ENCODE results near the gene EIF2AK3.
"Not testable (repeated sequence)": the region's sequence is repeated elsewhere in the genome, so short reads cannot be mapped to it uniquely, and the experiment has no call there.

GRCh38 chr2:88546291-88546690 is 81.0 kb downstream of the EIF2AK3 start:
- TF ChIP-seq NR1H2 (CRISPR knock-in tag; IDR thresholded peaks at IDR 0.05; ENCODE audit: borderline replicate concordance, low read depth); POLR2A (IDR thresholded peaks at IDR 0.05; ENCODE audit: insufficient read depth in 1 of 2, low read depth in 2 of 2, low read length in 2 of 2); SETDB1 (CRISPR knock-in tag; IDR thresholded peaks at IDR 0.05; ENCODE audit: borderline replicate concordance); ZFYVE20 (CRISPR knock-in tag; IDR thresholded peaks at IDR 0.05; ENCODE audit: borderline replicate concordance, low read depth); EZH2 (conservative IDR thresholded peaks at IDR 0.05; ENCODE audit: low read depth, low read length); CTCF (CRISPR knock-in tag; IDR thresholded peaks at IDR 0.05): not testable (repeated sequence)
